ENCODE results near the gene LMTK3. TPM values are rescaled to one million over a fixed set of nuclear protein-coding genes. Genes with fewer than 3 reads are reported as not detected.

Gene LMTK3
- total and polyA plus RNA-seq, 2 of the 4 experiments (the other 2 are of a cell fraction): 0.18 to 0.87 TPM

- no peak overlapping the region for H3K56ac ChIP-seq (ENCODE audit: extremely low read depth, insufficient read depth, low read length)
- no peaks in the 10 kb centered on the region for H3K27me3 ChIP-seq (ENCODE audit: control insufficient read depth, insufficient read depth, low read length)
- H3K4me1 ChIP-seq (ENCODE audit: control insufficient read depth, insufficient read depth, low read length): peaks cover 8% of the 10 kb centered on the region
- H3K18ac ChIP-seq (ENCODE audit: low read depth, low read length): no peak overlapping the region
- H3K9me1 ChIP-seq (ENCODE audit: insufficient read depth, low read length): peaks cover 2% of the 10 kb centered on the region; the same call in 1 of the 2 replicates
- H3K9ac ChIP-seq (ENCODE audit: low read depth, low read length): no peak overlapping the region
- no peak overlapping the region for H4K5ac ChIP-seq (ENCODE audit: low read depth, low read length)
- H4K91ac ChIP-seq (ENCODE audit: insufficient read depth, low read depth, low read length): no peak overlapping the region
- no peak overlapping the region for H3K4ac ChIP-seq (ENCODE audit: low read depth, low read length)
- H2AFZ ChIP-seq (replicated peaks; ENCODE audit: low read length, poor library complexity): peak overlapping the region; percentile 87
- no peak for TF ChIP-seq FOS (IDR thresholded peaks at IDR 0.05; ENCODE audit: low read depth, low read length)
- TF ChIP-seq CHD1 (IDR thresholded peaks at IDR 0.05; ENCODE audit: low read depth, low read length): no peak
- no peak for TF ChIP-seq MAFK (IDR thresholded peaks at IDR 0.05; ENCODE audit: low read depth, low read length)
- no peak for TF ChIP-seq BHLHE40 (IDR thresholded peaks at IDR 0.05; ENCODE audit: low read depth, low read length)
- no peak for TF ChIP-seq MXI1 (IDR thresholded peaks at IDR 0.05; ENCODE audit: borderline replicate concordance, low read depth, low read length)
- 0 out of 2 replicates have a peak overlapping the region, but pooled peaks have one; percentile 49 for H2AK5ac ChIP-seq (ENCODE audit: low read depth, low read length)
- no peaks in the 10 kb centered on the region for H3K9me3 ChIP-seq (ENCODE audit: control insufficient read depth, insufficient read depth, low read length)
- no peak overlapping the region for H2BK15ac ChIP-seq (ENCODE audit: low read depth, low read length)
- POLR2A ChIA-PET (ENCODE audit: unreplicated experiment): no interaction called here
- no peak overlapping the region for H3K4me3 ChIP-seq (ENCODE audit: insufficient read depth, low read depth, low read length)
- no peak for ATAC-seq (ENCODE audit: low read depth)
- H3K36me3 ChIP-seq (ENCODE audit: control insufficient read depth, insufficient read depth, low read length): no peaks in the 10 kb centered on the region
- H2BK20ac ChIP-seq (ENCODE audit: low read depth, low read length): no peak overlapping the region
- H3K4me2 ChIP-seq (ENCODE audit: low read depth, low read length): no peak overlapping the region
- intact Hi-C loops (cut with micrococcal nuclease) (no loop called here), dilution Hi-C loops (cut with HindIII; ENCODE audit: low sequenced_read_pairs, unreplicated experiment) (no loop called here), in situ Hi-C loops (cut with MboI; ENCODE audit: low sequenced_read_pairs) (no loop called here)
- peak overlapping the region in 1 of 2 experiments; percentile 1; a peak in 1 of 4 replicates for H4K8ac ChIP-seq (ENCODE audit: low read depth in 2 of 2, low read length in 2 of 2)
- H2AK9ac ChIP-seq (replicated peaks; ENCODE audit: low read depth, low read length, poor library complexity): no peak overlapping the region
- H2BK120ac ChIP-seq (ENCODE audit: low read depth, low read length): no peak overlapping the region
- H3K23ac ChIP-seq (ENCODE audit: low read depth, low read length): no peak overlapping the region
- BruUV-seq (replicated peaks): no TSS peak
- CTCF ChIA-PET: no interaction called here
- H3K27ac ChIP-seq (ENCODE audit: insufficient read depth, low read length): no peak overlapping the region
- no peaks in the 10 kb centered on the region for H4K20me1 ChIP-seq (ENCODE audit: insufficient read depth, low read length)
- no peaks in the 10 kb centered on the region for H3K79me1 ChIP-seq (ENCODE audit: low read depth in 1 of 2, low read length in 2 of 2)
- no peak overlapping the region for H2BK5ac ChIP-seq (ENCODE audit: low read depth, low read length, poor library complexity, severe bottlenecking)
- no peak overlapping the region for H3K14ac ChIP-seq (replicated peaks; ENCODE audit: low read depth, low read length)
- WGBS, 2 experiments (ENCODE audit: extremely low coverage in 2 of 2, insufficient read length in 1 of 2): 35% methylated on average over 19 of the region's 27 CpGs; no CpG with 5 or more reads in 1 of the 2 experiments
- DNase-seq: peak; percentile 40
Measured at GRCh38 chr19:48558018-48558684, 46.5 kb upstream of the LMTK3 start.

Data from IMR-90 (cell line).